ENCODE data around the gene ASCC1. TPM values are rescaled to one million over a fixed set of nuclear protein-coding genes. Genes with fewer than 3 reads are reported as not detected.
A peak's percentile ranks its signal among the peaks of the same experiment; 100 is the strongest.

Gene ASCC1
- total RNA-seq, 1 experiment from 2014 or later = 34.9 TPM

GRCh38 chr10:72080042-72080975 lies 135.8 kb downstream of the ASCC1 start:
- Histone ChIP-seq H3K27me3 (no peaks in the 10 kb centered on the region), H3K9me3 (replicated peaks) (no peaks in the 10 kb centered on the region), H3K4me1 (no peaks in the 10 kb centered on the region), H3K27ac (no peak overlapping the region), H3K36me3 (no peaks in the 10 kb centered on the region), H3K4me3 (no peak overlapping the region)
- DNase-seq = no peak

- no peak for DNase-seq
- H3K27me3 ChIP-seq = no peaks in the 10 kb centered on the region
- no peak overlapping the region for H3K4me3 ChIP-seq
- H3K36me3 ChIP-seq = no peaks in the 10 kb centered on the region
- no peaks in the 10 kb centered on the region for H3K4me1 ChIP-seq
- H3K27ac ChIP-seq = no peak overlapping the region
- H3K9me3 ChIP-seq (replicated peaks) = no peaks in the 10 kb centered on the region
Observed at GRCh38 chr10:72079356-72079755, 136.7 kb downstream of the ASCC1 start.

GRCh38 chr10:72077275-72077990 lies 138.6 kb downstream of the ASCC1 start:
- no peaks in the 10 kb centered on the region for H3K9me3 ChIP-seq (replicated peaks)
- H3K36me3 ChIP-seq = no peaks in the 10 kb centered on the region
- no peak overlapping the region for H3K27ac ChIP-seq
- no peaks in the 10 kb centered on the region for H3K27me3 ChIP-seq
- no peak for DNase-seq
- no peak overlapping the region for H3K4me3 ChIP-seq
- H3K4me1 ChIP-seq = no peaks in the 10 kb centered on the region

GRCh38 chr10:72076756-72077155 lies 139.3 kb downstream of the ASCC1 start:
- Histone ChIP-seq H3K9me3 (replicated peaks) (no peaks in the 10 kb centered on the region), H3K27ac (no peak overlapping the region), H3K27me3 (no peaks in the 10 kb centered on the region), H3K4me3 (no peak overlapping the region), H3K4me1 (no peaks in the 10 kb centered on the region), H3K36me3 (no peaks in the 10 kb centered on the region)
- no peak for DNase-seq

GRCh38 chr10:72075376-72076115 lies 140.5 kb downstream of the ASCC1 start:
- Histone ChIP-seq H3K27ac (no peak overlapping the region), H3K4me1 (no peaks in the 10 kb centered on the region), H3K27me3 (no peaks in the 10 kb centered on the region), H3K9me3 (replicated peaks) (no peaks in the 10 kb centered on the region), H3K36me3 (no peaks in the 10 kb centered on the region), H3K4me3 (no peak overlapping the region)
- DNase-seq = no peak

GRCh38 chr10:72074574-72075375 lies 141.3 kb downstream of the ASCC1 start:
- Histone ChIP-seq H3K36me3 (no peaks in the 10 kb centered on the region), H3K4me3 (no peak overlapping the region), H3K27me3 (no peaks in the 10 kb centered on the region), H3K27ac (no peak overlapping the region), H3K9me3 (replicated peaks) (no peaks in the 10 kb centered on the region), H3K4me1 (no peaks in the 10 kb centered on the region)
- DNase-seq = no peak

GRCh38 chr10:72073708-72074573 lies 142.1 kb downstream of the ASCC1 start:
- Histone ChIP-seq H3K27ac (no peak overlapping the region), H3K9me3 (replicated peaks) (no peaks in the 10 kb centered on the region), H3K4me3 (no peak overlapping the region), H3K36me3 (no peaks in the 10 kb centered on the region), H3K27me3 (no peaks in the 10 kb centered on the region), H3K4me1 (no peaks in the 10 kb centered on the region)
- no peak for DNase-seq

DNA sequence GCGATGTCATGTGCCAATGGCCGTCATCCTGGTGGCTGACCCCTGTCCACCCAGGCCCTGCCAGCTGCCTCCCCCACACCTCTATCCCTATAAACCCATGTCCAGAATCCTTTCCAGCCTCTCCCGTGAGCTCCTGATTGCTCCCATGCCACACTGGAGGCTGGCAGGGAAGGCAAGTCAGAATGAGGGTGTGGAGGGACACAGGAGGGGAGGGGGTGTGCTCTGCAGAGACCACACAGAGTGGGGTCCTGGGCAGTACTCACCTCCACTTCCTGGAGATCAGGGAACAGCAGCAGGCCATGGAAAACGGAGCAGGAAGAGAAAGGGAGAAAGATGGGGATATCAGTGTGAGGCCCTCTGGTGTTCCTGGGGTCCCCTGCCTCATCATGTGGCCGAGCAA lies 143.4 kb downstream of the ASCC1 start:
- no peaks in the 10 kb centered on the region for H3K36me3 ChIP-seq
- DNase-seq = no peak
- H3K9me3 ChIP-seq (replicated peaks) = no peaks in the 10 kb centered on the region
- no peak overlapping the region for H3K4me3 ChIP-seq
- H3K27me3 ChIP-seq = no peaks in the 10 kb centered on the region
- no peaks in the 10 kb centered on the region for H3K4me1 ChIP-seq
- H3K27ac ChIP-seq = no peak overlapping the region

DNA sequence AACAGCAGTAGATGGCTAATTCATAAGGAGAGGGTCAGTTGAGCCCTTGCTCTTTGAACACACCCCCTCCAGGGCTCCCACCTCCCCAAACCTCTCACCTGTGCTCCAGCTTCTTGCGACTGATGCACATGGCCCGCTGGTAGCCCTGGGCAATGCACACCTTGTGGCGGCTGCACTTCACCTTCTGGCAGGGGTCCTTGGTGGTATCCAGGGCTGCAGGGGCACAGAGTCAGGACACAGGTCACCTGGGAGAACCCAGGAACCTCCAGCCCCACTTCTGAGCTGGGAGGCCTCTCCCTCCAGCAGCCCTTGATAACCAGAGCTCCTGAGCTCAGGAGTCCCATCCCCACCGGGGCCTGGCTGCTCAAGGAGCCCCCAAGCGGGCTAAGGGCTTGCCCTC lies 144.0 kb downstream of the ASCC1 start:
- no peaks in the 10 kb centered on the region; the same call in 1 of the 2 replicates for H3K4me1 ChIP-seq
- no peaks in the 10 kb centered on the region for H3K9me3 ChIP-seq (replicated peaks)
- H3K36me3 ChIP-seq = no peaks in the 10 kb centered on the region
- DNase-seq = no peak
- H3K27me3 ChIP-seq = no peaks in the 10 kb centered on the region
- H3K4me3 ChIP-seq = no peak overlapping the region
- H3K27ac ChIP-seq = no peak overlapping the region

DNA sequence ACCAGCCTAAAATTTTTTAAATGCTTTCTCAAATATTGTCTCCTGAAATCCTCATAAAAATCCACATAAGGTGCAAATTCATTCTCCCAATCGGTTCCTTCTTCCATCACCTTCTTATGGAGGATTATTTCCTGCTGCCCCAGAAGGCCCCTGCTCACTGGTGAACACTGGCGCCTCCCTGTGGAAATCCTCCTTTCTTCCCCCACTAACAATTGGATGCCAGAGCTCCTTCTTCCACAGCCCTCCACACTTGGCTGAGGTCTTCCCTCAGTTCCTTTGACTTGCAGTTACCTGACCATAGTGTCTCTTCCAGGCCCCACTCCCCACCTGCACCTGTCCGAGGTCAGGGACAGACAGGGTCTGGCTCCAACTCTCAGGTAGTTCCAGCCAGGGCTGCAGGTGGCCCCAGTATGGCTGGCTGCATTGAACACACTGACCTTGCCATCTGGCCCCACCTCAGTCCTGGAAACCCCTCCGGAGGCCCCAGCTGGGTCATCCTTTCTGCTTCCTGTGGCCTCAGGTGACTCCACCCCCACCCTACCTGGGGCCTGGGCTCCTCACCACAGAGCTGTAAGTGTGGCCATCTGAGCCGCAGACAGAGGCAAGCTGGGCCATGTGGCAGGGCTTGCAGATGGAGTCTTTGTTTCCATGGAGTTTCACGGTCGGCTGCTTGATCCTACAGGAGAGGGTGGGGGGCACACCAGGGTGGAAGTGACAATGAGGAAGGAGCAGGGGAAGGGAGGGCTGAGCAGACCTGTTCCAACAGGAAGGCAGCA lies 146.1 kb downstream of the ASCC1 start:
- Histone ChIP-seq H3K4me1 (peaks cover 18% of the 10 kb centered on the region), H3K36me3 (no peaks in the 10 kb centered on the region), H3K27ac (no peak overlapping the region), H3K4me3 (no peak overlapping the region), H3K9me3 (replicated peaks) (no peaks in the 10 kb centered on the region), H3K27me3 (no peaks in the 10 kb centered on the region)
- DNase-seq = peak in 1 of 2 experiments; percentile 37

- Histone ChIP-seq H3K27me3 (no peaks in the 10 kb centered on the region), H3K9me3 (replicated peaks) (no peaks in the 10 kb centered on the region), H3K36me3 (no peaks in the 10 kb centered on the region), H3K27ac (no peak overlapping the region), H3K4me1 (peaks cover 18% of the 10 kb centered on the region), H3K4me3 (no peak overlapping the region)
- DNase-seq = no peak
Observed at GRCh38 chr10:72068901-72069446, 147.1 kb downstream of the ASCC1 start.

DNA sequence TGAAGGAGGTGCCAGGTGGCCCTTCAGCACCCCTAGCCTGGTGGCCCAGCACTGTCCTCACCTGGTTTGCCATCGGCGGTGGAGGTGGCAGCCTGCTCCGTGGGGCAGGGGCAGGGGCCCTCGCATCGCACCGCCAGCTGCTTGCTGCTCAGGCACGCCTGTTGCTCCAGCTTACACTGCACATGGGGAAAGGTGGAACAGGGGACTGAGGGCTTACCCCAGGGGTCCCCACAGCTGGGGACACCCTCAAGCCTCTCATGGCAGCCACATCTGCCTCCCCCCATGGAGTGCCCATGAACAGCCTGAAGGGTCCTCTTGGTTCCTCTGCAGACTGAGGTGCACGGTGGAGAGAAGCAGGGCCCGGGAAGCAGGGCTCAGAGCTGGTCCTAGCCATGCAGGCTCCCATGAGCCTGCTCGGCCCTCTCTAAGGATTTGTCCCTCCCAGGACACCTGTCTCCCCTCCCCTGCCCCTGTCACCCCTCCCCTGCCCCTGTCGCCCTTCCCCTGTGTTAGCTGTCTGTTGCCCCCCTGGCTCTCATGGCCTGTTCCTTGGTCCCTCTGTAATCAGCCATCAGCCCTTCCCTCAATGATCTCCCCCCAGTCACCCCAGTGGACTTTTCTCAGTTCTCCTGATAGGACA lies 147.8 kb downstream of the ASCC1 start:
- peaks cover 21% of the 10 kb centered on the region for H3K4me1 ChIP-seq
- H3K36me3 ChIP-seq = no peaks in the 10 kb centered on the region
- no peak overlapping the region for H3K27ac ChIP-seq
- H3K27me3 ChIP-seq = no peaks in the 10 kb centered on the region
- DNase-seq = no peak
- no peaks in the 10 kb centered on the region for H3K9me3 ChIP-seq (replicated peaks)
- H3K4me3 ChIP-seq = no peak overlapping the region

Measured in SJCRH30 (cell line).